Stimulated activated naive B cell treated with anti-CD40 and anti-IgM and Interleukin-4, amounts not matched to agents 10 μg/mL and 1 μg/mL and 100 μg/mL, for 72 hours (primary cell): ENCODE measurements around the gene NEB.

Experiments
- ATAC-seq, 2 donors: fragments of 150-1000 bp; cut with Tn5 transposase; replicated peaks; 2 replicates each; pipeline ENCODE4 v1.10.0; 2021; ENCODE audit warnings: moderate library complexity in 1 of 2
- DNase-seq: peaks from one replicate; pipeline ENCODE4 v3.0.0; 2021
- H3K27ac Mint-ChIP-seq: one replicate; pipeline ENCODE4 v1.8.0; 2022; ENCODE audit warnings: mild to moderate bottlenecking, mixed read lengths
- H3K27me3 Mint-ChIP-seq, 2 donors: one replicate each; pipeline ENCODE4 v1.8.0; 2022; ENCODE audit warnings: mixed read lengths in 2 of 2
- H3K36me3 Mint-ChIP-seq, 2 donors: one replicate each; pipeline ENCODE4 v1.8.0; 2022; ENCODE audit warnings: mixed read lengths in 2 of 2, mild to moderate bottlenecking in 1 of 2
- H3K4me1 Mint-ChIP-seq, 2 donors: one replicate each; pipeline ENCODE4 v1.8.0; 2022; ENCODE audit warnings: mixed read lengths in 2 of 2, mild to moderate bottlenecking in 1 of 2
- H3K4me3 Mint-ChIP-seq, 2 donors: one replicate each; pipeline ENCODE4 v1.8.0; 2022; ENCODE audit warnings: mild to moderate bottlenecking in 2 of 2, mixed read lengths in 2 of 2, moderate library complexity in 1 of 2
- H3K9me3 Mint-ChIP-seq, 2 donors: one replicate each; pipeline ENCODE4 v1.8.0; 2022; ENCODE audit warnings: mixed read lengths in 2 of 2, mild to moderate bottlenecking in 1 of 2

Gene NEB, protein sequence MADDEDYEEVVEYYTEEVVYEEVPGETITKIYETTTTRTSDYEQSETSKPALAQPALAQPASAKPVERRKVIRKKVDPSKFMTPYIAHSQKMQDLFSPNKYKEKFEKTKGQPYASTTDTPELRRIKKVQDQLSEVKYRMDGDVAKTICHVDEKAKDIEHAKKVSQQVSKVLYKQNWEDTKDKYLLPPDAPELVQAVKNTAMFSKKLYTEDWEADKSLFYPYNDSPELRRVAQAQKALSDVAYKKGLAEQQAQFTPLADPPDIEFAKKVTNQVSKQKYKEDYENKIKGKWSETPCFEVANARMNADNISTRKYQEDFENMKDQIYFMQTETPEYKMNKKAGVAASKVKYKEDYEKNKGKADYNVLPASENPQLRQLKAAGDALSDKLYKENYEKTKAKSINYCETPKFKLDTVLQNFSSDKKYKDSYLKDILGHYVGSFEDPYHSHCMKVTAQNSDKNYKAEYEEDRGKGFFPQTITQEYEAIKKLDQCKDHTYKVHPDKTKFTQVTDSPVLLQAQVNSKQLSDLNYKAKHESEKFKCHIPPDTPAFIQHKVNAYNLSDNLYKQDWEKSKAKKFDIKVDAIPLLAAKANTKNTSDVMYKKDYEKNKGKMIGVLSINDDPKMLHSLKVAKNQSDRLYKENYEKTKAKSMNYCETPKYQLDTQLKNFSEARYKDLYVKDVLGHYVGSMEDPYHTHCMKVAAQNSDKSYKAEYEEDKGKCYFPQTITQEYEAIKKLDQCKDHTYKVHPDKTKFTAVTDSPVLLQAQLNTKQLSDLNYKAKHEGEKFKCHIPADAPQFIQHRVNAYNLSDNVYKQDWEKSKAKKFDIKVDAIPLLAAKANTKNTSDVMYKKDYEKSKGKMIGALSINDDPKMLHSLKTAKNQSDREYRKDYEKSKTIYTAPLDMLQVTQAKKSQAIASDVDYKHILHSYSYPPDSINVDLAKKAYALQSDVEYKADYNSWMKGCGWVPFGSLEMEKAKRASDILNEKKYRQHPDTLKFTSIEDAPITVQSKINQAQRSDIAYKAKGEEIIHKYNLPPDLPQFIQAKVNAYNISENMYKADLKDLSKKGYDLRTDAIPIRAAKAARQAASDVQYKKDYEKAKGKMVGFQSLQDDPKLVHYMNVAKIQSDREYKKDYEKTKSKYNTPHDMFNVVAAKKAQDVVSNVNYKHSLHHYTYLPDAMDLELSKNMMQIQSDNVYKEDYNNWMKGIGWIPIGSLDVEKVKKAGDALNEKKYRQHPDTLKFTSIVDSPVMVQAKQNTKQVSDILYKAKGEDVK (N-terminal part only)

DNA sequence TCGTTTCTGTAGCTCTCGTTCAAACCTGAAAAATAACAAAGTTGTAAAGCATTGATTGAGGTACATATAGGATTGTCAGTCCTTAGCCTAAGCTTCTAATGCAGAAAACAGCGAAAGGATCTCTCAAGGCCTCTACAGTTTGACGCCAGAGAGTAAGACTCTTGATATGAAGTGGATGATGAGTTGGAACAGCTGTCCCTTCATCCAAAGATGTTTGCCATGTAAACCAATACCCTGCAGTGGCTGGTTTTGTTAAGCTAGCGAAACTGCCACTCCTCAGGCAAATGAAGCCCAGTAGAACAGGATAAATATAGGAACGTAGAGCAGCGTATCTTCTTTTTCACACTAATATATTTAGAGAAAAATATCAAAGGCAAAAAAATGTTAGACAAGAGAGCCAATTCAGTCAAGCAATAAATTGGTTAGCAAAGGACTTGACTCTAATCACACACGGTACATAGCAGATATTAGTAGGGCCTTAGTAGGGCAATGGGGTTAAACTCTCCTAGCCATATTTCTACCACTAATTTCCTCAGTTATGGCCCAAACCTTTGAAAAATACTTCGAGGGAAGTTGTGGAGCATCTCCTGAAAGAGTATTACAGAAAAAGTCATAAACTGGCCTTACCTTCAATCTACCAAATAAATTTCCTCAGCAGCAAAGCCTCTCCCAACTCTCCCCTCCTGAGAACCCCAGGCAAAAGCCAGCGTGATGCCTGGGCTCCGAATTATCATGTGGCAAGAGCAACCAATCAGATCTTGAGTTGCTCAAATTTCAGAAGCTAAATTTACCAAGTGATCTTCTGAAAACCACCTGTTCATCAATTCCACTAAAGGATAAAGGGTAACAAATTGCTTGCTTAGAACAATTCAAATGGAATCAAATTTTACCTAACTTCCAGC, at the start of gene NEB:
Gene NEB, minus strand, starts transcription at position 706 of the 902 bp plus-strand sequence. CDS start 1,320 bp downstream, outside the sequence.
- no peak within 1 kb of the TSS for H3K4me3 Mint-ChIP-seq
- H3K27me3 Mint-ChIP-seq = no peaks in the 10 kb centered on the region
- no peak for DNase-seq
- no peak within 1 kb of the TSS for H3K27ac Mint-ChIP-seq
- peaks cover 0 to 3% of the 10 kb centered on the region in 2 donors for H3K9me3 Mint-ChIP-seq
- ATAC-seq = no peak
- peaks cover 14 to 31% of the 10 kb centered on the region in 2 donors for H3K4me1 Mint-ChIP-seq
- H3K36me3 Mint-ChIP-seq = peaks cover 1 to 3% of the 10 kb centered on the region in 2 donors

DNA sequence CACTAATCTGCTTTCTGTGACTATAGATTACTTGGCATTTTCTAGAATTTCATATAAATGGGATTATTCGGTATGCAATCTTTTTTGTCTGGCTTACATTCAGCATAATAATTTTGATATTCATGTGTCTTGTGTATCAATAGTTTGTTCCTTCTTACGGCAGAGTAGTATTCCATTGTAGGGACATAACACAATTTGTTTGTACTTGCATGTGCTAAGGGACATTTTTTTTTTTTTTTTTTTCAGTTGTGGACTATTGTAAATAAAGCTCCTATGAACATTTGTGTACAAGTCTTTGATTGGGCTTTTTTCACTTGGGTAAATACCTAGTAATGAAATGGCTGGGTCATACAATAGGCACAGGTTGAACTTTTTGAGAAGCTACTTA, 48.9 kb upstream of the NEB start:
- no peak overlapping the region for H3K27ac Mint-ChIP-seq
- H3K9me3 Mint-ChIP-seq = peaks cover 3 to 4% of the 10 kb centered on the region in 2 donors
- H3K4me1 Mint-ChIP-seq = peaks cover 8 to 21% of the 10 kb centered on the region in 2 donors
- H3K36me3 Mint-ChIP-seq = peaks cover 48 to 53% of the 10 kb centered on the region in 2 donors
- H3K27me3 Mint-ChIP-seq = no peaks in the 10 kb centered on the region
- no peak for ATAC-seq
- H3K4me3 Mint-ChIP-seq = no peak overlapping the region
- DNase-seq = no peak

DNA sequence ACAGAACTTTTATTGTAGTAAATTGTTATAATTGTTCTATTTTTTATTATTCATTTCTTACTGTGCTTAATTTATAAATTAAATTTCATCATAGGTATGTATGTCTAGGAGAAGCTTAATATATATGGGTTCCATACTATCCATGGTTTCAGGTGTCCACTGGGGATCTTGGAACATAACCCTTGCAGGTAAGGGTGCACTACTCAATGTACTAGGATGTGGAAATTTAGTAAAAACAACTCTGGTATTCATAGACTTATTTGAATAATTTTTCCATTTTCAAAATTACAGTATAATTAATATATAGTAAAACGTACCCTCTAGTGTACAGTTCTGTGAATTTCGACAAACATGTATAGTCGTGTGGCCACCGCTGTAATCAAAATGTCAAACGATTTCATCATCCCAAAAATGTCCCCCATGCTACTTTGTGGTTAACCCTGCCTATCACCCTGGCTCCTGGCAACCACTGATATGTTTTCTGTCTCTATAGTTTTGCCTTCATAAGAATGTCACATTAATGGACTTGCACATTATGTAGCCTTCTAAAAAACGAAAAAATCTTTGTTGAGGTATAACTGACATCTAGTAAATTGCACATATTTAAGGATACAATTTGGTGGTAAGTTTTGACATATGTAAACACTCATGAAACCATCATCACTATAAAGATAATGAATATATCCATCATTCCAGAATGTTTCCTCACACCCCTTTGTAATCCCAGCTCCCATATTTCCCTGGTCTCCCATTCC, 48.3 kb upstream of the NEB start:
- Mint-ChIP-seq H3K27me3 (no peaks in the 10 kb centered on the region), H3K27ac (no peak overlapping the region), H3K36me3 (peaks cover 49 to 54% of the 10 kb centered on the region in 2 donors), H3K4me1 (peaks cover 7 to 18% of the 10 kb centered on the region in 2 donors), H3K4me3 (no peak overlapping the region), H3K9me3 (peaks cover 3 to 6% of the 10 kb centered on the region in 2 donors)
- DNase-seq (no peak), ATAC-seq (no peak)

- H3K36me3 Mint-ChIP-seq = peaks cover 59 to 63% of the 10 kb centered on the region in 2 donors
- H3K27ac Mint-ChIP-seq = no peak overlapping the region
- no peak for DNase-seq
- H3K4me3 Mint-ChIP-seq = no peak overlapping the region
- ATAC-seq = no peak
- H3K9me3 Mint-ChIP-seq = peaks cover 3 to 8% of the 10 kb centered on the region in 2 donors
- H3K27me3 Mint-ChIP-seq = no peaks in the 10 kb centered on the region
- H3K4me1 Mint-ChIP-seq = peaks cover 7 to 18% of the 10 kb centered on the region in 2 donors
Measured at GRCh38 chr2:151781642-151782041, 47.4 kb upstream of the NEB start.

DNA sequence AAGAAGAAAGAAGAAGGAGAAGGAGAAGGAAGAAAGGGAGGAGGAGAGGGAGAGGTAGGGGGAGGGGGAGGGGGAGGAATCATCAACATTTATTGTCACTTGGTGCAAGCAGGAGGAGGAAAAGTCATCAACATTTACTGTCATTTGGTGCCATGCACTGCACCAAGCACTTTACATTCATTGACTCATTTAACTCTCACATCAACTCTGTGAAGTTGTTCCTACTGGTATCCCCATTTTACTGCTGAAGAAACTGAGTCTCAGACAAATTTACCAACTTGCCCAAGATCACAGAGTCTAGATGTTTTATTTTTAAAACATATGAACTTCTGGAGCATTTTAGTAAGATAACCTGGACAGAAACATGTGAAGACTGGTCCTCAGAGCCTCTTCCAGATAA, 46.7 kb upstream of the NEB start:
- no peak overlapping the region for H3K27ac Mint-ChIP-seq
- DNase-seq (no peak), ATAC-seq (no peak)
- peaks cover 7 to 15% of the 10 kb centered on the region in 2 donors for H3K4me1 Mint-ChIP-seq
- no peaks in the 10 kb centered on the region for H3K27me3 Mint-ChIP-seq
- H3K4me3 Mint-ChIP-seq = no peak overlapping the region
- H3K36me3 Mint-ChIP-seq = peaks cover 66 to 71% of the 10 kb centered on the region in 2 donors
- peaks cover 3 to 8% of the 10 kb centered on the region in 2 donors for H3K9me3 Mint-ChIP-seq

DNA sequence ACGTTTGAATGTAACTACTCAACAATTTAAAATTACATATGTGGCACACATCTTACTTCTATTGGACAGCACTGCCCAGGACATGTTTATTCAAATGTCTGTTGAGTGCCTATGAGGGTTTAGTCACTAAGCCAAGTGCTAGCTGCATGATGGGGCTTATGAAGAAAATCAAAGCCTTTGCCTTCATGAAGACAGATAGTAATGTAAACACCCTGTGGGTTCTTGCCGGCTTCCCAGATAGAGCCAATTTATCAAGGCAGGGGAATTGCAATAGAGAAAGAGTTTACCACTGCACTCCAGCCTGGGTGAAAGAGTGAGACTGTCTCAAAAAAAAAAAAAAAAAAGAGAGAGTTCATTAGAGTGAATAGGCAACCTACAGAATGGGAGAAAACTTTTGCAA, 43.7 kb upstream of the NEB start:
- no peaks in the 10 kb centered on the region for H3K27me3 Mint-ChIP-seq
- DNase-seq = no peak
- no peak for ATAC-seq
- no peak overlapping the region for H3K4me3 Mint-ChIP-seq
- no peak overlapping the region for H3K27ac Mint-ChIP-seq
- peaks cover 14 to 25% of the 10 kb centered on the region in 2 donors for H3K4me1 Mint-ChIP-seq
- H3K36me3 Mint-ChIP-seq = peaks cover 58 to 64% of the 10 kb centered on the region in 2 donors
- peaks cover 3 to 11% of the 10 kb centered on the region in 2 donors for H3K9me3 Mint-ChIP-seq

DNA sequence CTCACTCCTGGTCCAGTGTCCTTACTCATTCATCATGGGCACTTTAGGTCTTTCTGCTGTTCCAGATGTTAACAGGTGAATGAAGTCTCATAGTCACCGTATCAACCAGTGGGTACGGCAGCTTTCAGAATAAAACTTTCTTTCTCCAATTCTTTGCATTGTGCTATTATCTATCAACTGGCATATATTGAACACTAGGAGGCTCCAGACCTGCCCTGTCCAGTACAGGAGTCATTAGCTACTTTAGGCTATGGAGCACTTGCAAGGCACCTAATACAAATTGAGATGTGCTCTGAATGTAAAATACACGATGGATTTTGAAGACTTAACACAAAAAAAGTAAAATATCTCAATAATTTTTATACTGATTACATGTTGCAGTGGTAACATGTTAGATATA, 43.2 kb upstream of the NEB start:
- H3K4me1 Mint-ChIP-seq = peaks cover 13 to 29% of the 10 kb centered on the region in 2 donors
- no peaks in the 10 kb centered on the region for H3K27me3 Mint-ChIP-seq
- peak overlapping the region; percentile 75 for H3K27ac Mint-ChIP-seq
- no peak overlapping the region for H3K4me3 Mint-ChIP-seq
- H3K36me3 Mint-ChIP-seq = peaks cover 55 to 60% of the 10 kb centered on the region in 2 donors
- DNase-seq (no peak), ATAC-seq (no peak)
- H3K9me3 Mint-ChIP-seq = peaks cover 3 to 11% of the 10 kb centered on the region in 2 donors

DNA sequence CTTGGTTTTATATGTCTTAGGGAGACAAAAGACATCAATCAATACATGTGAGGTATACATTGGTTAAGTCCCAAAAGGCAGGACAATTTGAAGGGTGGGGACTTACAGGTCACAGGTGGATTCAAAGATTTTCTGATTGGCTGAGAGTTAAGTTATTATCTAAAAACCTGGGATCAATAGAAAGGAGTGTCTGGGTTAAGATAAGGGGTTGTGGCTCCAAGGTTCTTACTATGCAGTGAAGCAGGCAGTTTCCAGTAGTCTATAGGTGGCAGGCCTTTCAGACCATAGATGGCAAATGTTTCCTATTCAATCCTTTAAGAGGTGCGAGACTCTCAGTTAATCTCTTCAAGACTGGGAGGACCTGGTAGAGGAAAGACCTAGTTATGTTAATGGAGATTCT, 42.1 kb upstream of the NEB start:
- no peak for DNase-seq
- Mint-ChIP-seq H3K9me3 (peaks cover 3 to 11% of the 10 kb centered on the region in 2 donors), H3K4me1 (peaks cover 22 to 40% of the 10 kb centered on the region in 2 donors), H3K36me3 (peaks cover 50 to 59% of the 10 kb centered on the region in 2 donors), H3K27ac (peak overlapping the region; percentile 97), H3K4me3 (no peak overlapping the region), H3K27me3 (no peaks in the 10 kb centered on the region)
- no peak for ATAC-seq

DNA sequence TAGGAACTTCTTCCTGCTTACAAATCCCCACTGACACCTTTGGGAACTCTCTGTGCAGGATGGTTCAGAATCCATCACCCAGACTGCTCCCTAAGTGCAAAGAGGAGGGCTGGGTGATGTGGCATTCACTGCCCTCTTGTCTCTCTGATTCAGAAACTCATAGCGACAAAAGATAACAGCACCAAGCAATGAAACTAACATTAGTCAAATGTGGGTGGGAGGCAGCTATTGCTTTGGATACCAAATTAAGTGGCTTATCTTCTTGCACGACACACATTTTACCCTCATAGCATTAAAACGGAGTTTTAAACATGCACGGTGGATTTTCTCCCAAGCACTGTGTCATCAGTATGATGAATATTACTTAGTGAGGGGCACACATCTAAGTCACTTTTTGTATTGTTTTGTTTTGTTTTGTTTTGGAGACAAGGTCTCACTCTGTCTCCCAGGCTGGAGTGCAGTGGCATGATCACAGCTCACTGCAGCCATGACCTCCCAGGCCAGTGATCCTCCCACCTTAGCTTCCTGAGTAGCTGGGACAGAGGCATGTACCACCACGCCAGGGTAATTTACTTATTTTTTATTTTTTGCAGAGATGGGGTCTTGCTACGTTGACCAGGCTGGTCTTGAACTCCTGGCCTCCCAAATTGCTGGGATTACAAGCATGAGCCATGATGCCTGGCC, 40.9 kb upstream of the NEB start:
- peak; percentile 15 for DNase-seq
- Mint-ChIP-seq H3K36me3 (peaks cover 45 to 59% of the 10 kb centered on the region in 2 donors), H3K27me3 (no peaks in the 10 kb centered on the region), H3K4me3 (peak overlapping the region; percentile 67 to 78), H3K9me3 (peaks cover 3 to 11% of the 10 kb centered on the region in 2 donors), H3K27ac (peak overlapping the region; percentile 97), H3K4me1 (peaks cover 29 to 52% of the 10 kb centered on the region in 2 donors)
- peak; percentile 31 to 35 for ATAC-seq

DNA sequence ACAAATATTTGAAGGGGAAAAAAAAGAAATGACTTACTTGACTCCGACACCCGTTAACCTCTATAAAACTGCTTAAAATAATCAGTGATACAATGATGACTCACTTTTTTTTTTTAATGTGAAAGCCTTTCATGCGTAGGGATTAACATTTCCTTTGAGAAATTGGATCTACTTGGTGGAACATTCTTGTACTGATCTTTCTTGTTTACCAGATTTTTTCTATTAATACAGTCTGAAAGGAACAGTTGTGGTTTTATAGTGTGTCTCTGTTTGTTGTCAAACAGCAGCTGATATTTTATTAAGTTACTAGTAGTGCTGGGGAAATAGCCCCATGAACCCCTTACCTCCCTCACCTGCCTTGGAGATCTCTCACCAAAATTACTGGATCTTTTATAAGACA, 40.2 kb upstream of the NEB start:
- Mint-ChIP-seq H3K4me3 (peak overlapping the region; percentile 21 to 78), H3K27me3 (no peaks in the 10 kb centered on the region), H3K4me1 (peaks cover 32 to 59% of the 10 kb centered on the region in 2 donors), H3K9me3 (peaks cover 3 to 17% of the 10 kb centered on the region in 2 donors), H3K27ac (peak overlapping the region; percentile 97), H3K36me3 (peaks cover 45 to 59% of the 10 kb centered on the region in 2 donors)
- peak in 1 of 2 donors; percentile 2 for ATAC-seq
- no peak for DNase-seq

GRCh38 chr2:151771599-151772358, 37.5 kb upstream of the NEB start:
- Mint-ChIP-seq H3K4me1 (peaks cover 42 to 83% of the 10 kb centered on the region in 2 donors), H3K9me3 (peaks cover 0 to 10% of the 10 kb centered on the region in 2 donors), H3K36me3 (peaks cover 28 to 36% of the 10 kb centered on the region in 2 donors), H3K27ac (peak overlapping the region; percentile 98), H3K4me3 (peak overlapping the region; percentile 46 to 60), H3K27me3 (no peaks in the 10 kb centered on the region)
- peak; percentile 92 for DNase-seq
- peak; percentile 91 to 92 for ATAC-seq
